Activated CD4-positive, CD25-positive, alpha-beta regulatory T cell (primary cell): ENCODE data around the gene MTMR3.

Source experiments
- DNase-seq, 4 experiments: peaks; one replicate each; lab custom pipeline; 2025; lab: John Stamatoyannopoulos, UW

The MTMR3 gene

DNA sequence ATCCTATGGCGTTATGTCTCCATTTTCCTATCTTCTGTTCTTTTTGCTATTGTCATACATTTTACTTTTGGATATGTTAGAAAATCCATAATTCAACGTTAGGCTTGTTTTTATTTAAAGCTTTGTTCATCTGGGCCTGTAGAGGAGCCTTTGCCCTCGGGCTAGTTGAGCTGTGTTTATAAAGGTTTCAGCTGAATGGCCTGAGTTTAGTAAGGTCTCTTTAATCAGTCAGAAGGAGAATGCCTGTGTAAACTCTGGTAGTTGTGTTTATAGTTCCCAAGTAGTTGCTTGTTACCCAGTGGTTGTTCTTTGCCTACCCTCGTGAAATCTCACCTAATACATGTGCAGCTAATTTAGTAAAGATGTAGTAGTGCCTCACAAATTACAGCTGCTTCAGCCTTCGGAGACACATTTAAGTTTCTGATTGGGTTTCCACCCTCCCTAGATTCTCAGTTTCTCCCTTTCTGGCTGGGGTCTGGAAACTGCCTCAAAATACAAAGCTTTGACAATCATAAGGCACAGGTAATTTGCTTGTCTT, 33.1 kb downstream of the MTMR3 start:
- DNase-seq, result no peak

DNA sequence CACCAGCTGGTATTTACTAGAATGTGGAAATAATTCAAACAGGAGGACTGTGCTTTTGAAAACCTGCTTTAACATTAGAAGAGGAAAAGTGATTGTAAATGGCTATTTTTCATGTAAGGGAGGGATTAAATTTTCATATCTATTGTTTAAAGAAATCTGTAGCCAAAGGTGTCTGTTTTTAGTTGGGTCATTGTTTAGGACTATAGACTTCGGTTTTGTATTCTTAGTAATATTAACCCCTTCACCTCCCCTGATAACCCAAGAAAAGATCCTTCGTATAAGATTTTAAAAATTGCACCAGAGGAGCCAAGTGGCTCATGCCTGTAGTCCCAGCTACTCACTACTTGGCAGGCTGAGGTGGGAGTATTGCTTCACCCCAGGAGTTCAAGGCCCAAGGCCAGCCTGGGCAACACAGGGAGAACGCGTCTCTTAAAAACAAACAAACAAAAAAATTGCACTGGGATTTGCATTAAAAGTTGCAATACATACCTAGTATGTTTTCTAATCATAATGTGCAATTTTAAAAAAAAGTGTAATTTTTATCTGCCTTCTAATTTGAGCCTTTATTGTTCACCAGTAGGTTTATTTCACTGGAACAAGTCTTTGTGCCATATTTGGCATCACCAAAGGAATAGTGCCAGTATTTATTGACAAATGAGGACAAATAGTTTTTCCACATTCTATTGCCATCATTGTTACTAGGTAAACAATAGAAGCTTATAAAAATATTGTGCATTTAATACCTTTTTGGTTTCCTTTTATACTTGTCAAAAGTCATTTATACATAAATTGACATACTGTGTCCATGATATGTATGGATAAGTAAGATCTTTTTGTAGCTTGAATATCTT, 34.3 kb downstream of the MTMR3 start:
- no peak for DNase-seq

DNA sequence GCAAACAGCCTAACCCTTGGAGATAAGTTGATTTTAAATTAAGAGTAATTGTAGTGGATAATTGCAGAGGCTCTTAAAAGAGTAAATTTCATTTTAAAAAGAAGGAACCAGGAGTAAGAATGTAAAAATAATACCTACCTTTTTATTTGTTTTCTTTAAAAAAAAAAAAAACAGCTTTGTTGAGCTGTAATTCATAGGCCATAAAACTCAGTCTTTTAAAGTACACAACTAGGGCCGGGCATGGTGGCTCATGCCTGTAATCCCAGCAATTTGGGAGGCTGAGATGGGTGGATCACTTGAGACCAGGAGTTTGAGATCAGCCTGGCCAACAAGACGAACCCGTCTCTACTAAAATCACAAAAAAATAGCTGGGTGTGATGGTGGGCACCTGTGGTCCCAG, 42.4 kb downstream of the MTMR3 start:
- no peak for DNase-seq

DNA sequence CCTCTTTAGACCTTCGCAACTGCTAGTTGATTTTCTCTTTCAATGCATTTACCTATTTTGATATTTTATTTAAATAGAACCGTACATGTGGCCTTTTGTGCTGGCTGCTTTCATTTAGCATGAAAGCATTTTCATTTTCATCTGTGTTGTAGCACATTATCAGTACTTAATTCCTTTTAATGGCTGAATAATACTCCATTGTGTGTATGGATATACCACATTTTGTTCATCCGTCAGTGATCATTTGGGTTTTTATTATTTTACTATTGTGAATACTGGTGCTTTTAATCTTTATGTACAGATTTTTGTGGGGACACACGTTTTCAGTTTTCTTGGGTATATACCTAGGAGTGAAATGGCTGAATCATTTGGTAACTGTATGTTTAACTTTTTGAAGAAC, 43.1 kb downstream of the MTMR3 start:
- DNase-seq, result no peak

DNA sequence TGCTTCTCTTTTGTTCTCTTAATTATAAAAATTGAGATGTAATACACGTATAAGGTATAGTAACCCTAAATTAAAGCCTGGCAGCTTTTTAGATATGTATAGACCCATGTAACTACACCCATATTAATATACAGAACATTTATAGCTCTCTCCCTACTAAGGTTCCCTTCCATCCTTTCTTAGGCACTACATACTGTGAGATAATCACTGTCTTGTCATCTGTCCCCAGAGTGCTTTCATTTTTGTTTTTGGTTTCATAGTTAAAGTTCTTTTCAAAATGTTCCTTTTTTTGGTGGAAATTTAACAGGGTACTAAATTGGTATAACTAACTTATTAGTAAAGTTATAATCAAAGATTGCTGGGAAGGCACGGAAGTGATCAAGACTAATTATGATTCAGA, 49.2 kb downstream of the MTMR3 start:
- DNase-seq, result no peak

DNA sequence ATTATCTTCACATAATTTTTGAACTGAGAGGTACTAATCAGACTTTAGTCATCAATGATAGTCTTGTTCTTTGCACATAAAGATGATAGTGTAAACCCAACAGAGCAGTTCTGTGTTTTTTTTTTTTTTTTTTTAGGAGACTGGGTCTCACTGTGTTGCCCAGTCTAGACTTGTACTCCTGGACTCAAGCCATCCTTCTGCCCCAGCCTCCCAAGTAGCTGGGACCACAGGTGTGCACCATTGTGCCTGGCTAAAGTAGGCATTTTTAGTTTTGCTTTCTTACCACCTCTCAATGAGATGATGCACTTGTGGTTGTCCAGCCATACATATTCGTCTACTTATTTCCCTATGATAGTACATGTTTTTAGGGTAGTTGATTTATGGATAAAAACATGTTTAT, 50.6 kb downstream of the MTMR3 start:
- DNase-seq, result no peak

DNA sequence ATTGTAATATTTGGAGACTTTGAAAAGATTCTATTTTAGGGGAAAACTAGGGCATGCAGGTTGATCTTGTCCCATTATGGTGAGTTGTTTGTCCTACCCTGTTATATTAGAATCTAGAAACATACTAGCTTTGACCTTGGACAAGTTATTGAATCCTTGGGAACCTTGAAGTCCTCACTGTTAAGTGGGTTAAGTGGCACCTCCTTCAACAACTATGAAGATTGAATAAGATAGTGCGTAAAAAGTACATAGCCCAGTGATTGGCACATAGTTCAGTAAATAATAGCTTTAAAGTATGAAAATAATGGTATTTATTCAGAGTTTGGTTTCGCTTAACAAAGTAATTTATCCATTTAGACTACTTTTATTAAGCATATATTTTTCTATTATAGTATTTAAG, 51.6 kb downstream of the MTMR3 start:
- DNase-seq, result no peak

DNA sequence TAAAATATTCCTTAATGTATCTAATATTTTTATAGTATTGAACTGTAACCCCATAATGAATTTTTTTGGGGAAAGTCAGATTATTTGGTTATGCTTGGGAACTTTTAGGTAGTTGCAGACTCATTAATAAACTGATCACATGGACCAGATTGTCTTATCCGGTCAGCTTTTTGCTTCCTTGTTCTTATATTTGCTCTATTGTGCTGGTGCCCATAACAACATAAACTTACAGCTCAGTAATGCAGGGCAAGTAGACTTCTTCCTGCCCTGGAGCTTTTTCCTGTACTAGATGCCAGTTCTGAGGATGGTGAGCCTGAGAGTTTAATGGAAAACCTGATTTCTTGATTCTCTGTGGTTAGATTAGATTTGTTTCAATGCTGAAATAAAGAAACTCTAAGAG, 53.2 kb downstream of the MTMR3 start:
- no peak for DNase-seq

DNA sequence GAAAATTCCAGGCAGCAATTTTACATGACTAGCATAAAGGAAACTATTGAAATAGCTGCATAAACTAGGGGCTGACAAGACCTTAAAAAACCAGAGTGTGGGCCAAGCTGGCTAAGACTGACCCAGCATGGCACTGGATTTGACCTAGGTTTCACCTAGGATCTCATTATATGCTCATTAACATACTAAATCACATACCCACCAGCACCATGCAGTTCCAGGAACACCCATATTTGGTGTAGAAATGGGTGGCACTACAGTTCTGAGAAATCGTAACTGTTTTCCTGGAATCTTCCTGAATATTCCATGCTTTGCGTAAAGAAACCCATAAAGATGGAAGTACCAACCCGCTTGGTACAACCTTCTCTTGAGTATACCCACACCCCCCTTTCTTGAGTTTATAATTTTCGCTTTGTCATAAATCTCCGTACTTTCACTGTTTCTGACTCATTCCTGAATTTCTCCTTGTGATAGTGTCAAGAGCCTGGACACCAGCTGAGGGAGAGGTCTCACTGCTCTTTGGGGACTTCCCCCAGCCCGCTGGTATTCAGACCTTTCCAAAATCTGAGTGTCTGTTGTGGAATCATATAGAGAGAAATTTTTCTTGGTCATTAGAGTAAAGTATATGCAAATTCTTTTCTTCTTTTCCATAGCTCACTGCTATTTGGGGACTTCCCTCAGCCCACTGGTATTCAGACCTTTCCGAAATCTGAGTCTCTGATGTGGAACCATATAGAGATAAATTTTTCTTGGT, 55.1 kb downstream of the MTMR3 start:
- no peak for DNase-seq

DNA sequence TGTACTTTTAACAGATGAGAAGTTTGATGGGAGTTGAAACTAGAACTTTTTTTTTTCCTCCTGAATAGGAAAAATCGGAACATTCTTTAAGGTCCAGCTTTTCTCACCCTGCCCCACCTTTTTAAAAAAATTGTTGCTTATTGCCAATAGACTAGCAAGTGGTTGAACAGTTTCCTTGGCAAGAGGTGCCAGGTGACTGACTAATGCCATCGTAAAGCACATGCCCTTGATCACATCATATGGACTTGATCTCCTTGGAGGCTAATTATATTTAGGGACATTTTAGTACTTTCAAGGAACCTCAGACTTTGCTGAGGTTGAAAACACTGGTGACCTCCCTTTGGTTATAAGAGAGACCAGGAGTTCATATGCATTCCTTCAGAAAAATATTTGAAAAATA, 57.6 kb downstream of the MTMR3 start:
- DNase-seq, result no peak

DNA sequence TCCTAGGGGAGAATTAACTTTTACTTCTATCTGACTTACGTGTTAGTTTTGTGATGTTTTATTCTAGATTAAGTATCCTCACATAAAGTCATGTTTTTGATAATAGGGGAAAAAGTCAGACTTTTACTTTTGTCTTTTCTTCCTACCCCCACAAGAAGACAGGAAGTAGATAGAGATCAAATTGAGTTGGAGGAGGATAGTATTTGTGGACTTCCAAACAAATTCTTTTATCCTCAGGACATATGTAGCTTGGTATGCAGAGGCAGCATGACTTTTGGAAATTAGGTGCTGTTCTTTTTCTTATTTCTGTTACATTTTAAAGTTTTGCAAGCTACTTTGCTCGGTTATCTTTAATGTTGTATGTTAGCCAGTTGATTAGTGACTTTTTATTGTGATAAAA, 61.4 kb downstream of the MTMR3 start:
- no peak for DNase-seq

DNA sequence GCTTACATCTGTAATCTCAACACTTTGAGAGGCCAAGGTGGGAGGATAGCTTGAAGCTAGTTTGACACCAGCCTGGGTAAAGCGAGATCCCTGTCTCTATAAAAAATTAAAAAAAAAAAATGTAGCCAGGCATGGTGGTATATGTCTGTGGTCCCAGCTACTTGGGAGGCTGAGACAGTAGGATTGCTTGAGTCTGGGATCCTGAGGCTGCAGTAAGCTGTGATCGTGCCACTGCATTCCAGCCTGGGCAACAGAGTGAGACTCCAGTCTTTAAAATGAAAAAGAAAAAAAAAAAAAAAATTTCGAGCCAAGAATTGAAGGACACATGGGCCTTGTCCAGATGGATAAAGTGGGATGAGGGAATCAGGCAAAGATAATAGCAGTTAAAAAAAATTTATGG, 62.5 kb downstream of the MTMR3 start:
- DNase-seq, result no peak

DNA sequence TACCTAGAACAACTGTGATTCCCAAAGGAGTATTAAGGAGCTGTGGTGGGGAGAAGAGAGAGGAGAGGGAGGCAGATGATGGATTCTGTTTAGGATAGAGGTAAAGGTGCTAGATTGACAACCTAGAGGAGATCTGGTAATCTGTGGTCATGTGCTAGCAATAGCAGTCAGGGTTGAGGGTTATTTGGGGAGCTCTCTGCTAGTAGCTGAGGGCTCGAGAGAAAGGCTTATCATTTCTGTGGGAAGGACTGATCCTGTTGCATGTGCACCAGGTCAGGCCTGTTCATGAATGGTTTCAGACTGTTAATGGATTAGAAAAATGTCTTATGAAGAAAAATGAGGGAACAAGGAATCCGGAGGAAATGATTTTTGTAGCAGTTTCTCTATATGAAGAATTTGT, 63.2 kb downstream of the MTMR3 start:
- no peak for DNase-seq

DNA sequence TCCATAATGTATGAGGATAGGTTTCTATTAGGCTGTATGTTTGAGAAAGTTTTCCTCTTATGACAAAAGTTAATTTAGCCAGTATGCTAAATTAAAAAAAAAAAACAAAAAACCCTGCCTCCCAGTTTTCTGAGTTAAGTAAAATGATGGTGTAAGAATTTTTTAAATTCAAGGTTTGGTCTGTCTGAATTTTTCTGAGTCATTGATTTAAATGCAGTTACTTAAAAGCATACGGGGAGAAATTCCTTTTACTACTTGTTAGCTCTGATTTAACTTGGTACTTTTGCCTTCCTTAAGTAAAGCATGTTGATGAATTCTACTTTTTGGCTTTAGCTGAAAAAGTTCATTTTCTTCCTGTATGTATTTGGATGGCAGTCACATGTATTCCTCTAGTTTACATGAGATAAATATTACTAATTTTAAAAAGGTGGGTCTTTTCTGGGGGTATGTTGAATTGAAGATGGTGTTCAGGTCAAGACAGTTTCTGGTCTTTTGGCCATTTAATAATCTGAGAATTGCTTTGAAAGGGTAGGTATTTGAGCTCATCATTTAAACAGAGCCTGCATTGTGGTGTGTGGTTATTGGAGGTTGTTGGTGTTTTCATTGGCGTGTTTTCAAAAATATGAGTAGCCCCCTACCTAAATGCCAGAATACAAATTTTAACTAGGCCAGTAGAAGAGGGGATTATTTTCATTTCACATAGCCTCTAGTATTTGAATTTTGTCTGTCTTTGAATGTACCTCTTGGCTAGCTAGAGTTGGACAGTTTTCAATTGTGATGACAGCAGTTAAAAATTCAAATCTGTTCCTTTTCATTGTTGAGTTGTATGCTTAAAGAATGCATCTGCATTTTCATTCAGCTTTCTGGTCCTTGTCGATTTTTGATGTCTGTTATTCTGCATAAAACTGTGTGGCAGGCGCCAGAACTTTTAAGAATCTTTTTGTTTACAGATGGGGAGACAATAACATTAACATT, 64.7 kb downstream of the MTMR3 start:
- no peak for DNase-seq

DNA sequence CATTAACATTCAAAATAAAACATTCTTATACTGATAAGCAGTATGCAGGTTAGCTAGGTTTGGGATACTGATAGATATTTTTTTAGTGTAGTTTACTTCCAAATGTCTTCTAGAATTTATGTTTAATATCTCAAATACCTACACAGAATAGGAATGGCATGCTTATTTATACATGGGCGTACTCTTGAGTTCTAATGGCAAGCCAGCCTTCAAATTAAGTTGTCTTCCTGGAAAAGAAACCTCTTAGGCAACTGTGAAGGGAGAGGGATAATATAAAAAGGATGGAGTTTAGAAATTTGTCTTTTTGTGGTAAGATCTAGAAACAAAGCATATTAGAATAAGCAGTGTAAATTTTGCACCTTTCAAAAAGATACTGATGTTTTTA, 65.4 kb downstream of the MTMR3 start:
- no peak for DNase-seq

DNA sequence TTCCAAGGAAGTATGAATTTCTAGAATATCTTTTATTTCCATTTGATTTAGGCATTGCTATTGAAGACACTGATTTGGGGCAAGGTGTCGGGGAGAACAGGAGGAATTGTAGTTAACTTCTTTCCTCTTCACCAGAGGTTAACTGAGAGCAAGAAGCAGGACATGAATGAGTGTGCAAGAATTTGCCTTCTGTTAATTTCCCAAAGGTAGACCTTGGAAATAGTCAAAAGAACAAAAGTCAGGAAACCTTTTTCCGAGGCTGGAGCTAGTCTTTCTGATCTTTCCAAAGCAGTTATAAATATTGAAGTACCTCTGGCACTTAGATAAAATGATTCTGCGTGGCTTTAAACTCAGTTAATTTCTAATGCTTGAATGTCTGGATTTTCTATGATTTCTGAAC, 66.9 kb downstream of the MTMR3 start:
- DNase-seq, result no peak

DNA sequence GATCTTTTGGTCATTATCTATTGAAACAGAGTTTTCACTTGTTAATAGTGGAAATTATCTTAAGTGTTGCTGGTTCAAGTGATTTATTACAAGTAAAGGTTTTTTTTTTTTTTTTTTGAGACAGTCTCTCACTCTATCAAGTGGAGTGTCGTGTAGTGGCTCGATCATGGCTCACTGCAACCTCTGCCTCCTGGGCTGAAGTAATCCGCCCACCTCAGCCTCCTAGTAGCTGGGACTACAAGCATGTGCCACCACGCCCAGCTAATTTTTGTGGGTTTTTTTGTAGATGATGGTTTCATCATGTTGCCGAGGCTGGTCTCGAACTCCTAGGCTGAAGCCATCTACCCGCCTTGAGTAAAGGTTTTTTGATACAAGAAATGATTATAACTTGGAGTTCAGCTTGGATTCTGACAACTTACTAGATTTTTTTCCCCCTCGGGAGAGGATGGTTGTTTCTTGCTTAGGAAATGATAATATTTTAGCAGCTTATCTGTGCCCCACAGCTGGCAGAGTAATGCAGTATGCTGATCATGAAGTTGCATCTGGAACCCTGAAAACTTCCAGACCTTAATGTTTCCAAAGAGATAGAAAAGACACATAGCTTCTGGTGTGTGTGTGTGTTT, 68.9 kb downstream of the MTMR3 start:
- DNase-seq, result no peak

DNA sequence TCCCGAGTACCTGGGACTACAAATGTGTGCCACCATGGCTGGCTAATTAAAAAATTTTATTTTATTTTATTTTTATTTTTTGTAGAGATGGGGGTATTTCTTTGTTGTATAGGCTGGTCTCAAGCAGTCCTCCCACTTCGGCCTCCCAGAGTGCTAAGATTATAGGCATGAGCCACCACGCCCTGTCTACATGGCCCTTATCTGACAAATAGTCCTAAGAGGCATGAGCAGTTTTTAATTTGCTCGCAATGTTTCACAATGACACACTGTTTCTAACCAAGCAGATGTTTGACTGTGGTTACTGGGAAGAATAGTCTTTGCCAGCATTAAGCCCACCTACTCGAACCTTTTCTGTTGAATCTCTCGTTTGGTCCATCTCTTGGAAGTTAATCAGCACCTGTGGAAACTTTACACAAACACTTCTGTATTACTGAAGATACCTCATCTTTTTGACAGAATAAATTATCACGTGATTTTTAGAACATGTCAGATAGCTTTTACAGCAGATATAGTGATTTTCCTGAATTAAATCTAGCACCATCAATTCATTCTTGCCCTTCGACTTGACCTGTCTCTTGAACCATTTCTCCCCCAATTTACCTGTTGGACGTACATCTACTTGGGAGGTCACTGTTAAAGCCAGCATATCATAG, 71.4 kb downstream of the MTMR3 start:
- DNase-seq, result no peak

DNA sequence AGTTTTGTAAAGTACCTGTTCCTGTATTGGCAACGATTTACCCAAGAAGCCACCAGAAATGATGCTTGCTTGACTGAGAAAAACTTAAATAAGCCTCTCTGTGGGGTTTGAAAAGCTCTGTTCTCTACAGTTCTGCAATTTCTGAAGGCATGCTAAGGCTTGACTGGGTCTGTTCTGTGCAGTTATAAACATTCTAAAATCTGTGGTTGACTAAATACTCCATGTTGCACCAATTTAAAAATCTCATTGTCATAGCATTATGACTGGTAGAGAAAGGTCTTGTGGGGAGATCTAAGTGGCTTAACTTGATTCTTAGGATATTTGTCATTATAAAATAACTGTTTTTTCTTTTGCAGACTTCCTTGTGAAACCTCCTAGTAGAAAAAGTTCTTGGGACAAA, 73.7 kb downstream of the MTMR3 start:
- DNase-seq, result no peak

DNA sequence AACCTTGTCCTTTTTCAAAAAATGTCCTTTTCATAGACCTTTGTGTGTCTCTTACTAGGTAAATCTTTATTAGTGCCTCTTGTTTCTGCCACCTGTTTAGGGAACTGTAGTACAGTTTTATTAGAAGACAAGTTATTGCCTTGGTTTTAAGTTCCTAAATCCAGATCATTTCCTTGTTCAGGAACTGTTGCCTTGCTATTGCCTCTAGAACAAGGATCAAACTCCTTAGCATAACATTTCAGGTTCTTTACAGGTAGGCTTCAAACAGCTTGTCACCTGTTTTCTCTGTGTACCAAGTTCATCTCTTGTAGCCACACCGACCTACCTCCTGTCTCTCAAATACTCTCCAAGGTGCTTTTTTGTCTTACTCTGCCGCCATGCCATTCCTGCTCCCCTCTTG, 75.2 kb downstream of the MTMR3 start:
- no peak for DNase-seq

DNA sequence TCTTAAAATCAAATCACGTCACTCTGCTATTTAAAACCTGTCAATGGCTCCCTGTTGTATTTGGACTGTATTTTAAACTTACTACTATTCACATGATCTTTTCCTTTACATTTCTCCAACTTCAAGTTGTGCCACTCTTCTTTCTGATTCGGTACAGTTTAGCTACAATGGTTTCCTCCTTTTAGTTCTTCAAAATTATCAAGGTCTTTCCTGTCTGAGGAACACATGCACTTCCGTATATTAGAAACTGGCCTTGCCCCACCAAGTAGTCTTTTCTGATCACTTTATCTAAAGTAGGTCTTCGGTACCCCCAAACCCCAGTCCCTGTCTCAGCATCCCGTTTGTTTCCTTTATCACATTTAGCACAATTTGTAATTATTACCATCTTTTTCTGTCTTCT, 81.8 kb downstream of the MTMR3 start:
- DNase-seq, result no peak
